NCI-H460 (cell line): Measurements from ENCODE around the gene FAM222B. TPM values are rescaled to one million over a fixed set of nuclear protein-coding genes. Genes with fewer than 3 reads are reported as not detected.
"Not testable (repeated sequence)": the region's sequence is repeated elsewhere in the genome, so short reads cannot be mapped to it uniquely, and the experiment has no call there.

ENCODE experiments used
- DNase-seq: peaks from one replicate; pipeline ENCODE4 v3.0.0-alpha.2; 2016; ENCODE audit warnings: low read depth; ENCODE audit errors: extremely low read depth
- total RNA-seq: library from RNA; depleted of rRNA; stranded (reverse); fragments of >200 nt; shearing (Covaris generic); gene quantifications from 2 replicates; pipeline ENCODE4 v1.2.3, GENCODE V29; 2014

FAM222B gene
- total RNA-seq, 1 experiment from 2014 or later, result 8.1 TPM

- no peak for DNase-seq
Measured at GRCh38 chr17:28873839-28874238, 31.2 kb upstream of the FAM222B start.

- DNase-seq, result no peak
Measured at GRCh38 chr17:28871056-28871579, 28.5 kb upstream of the FAM222B start.

GRCh38 chr17:28867276-28867675 lies 24.7 kb upstream of the FAM222B start:
- DNase-seq, result no peak

- no peak for DNase-seq
Measured at GRCh38 chr17:28865946-28866752, 23.6 kb upstream of the FAM222B start.

- DNase-seq, result no peak
Measured at GRCh38 chr17:28864991-28865849, 22.6 kb upstream of the FAM222B start.

- DNase-seq, result no peak
Measured at GRCh38 chr17:28863953-28864352, 21.4 kb upstream of the FAM222B start.

- DNase-seq, result no peak
Measured at GRCh38 chr17:28862561-28862960, 20.0 kb upstream of the FAM222B start.

GRCh38 chr17:28861393-28862203 lies 19.0 kb upstream of the FAM222B start:
- DNase-seq, result no peak

- DNase-seq, result no peak
Measured at GRCh38 chr17:28860363-28860808, 17.8 kb upstream of the FAM222B start.

- no peak for DNase-seq
Measured at GRCh38 chr17:28858801-28859355, 16.3 kb upstream of the FAM222B start.

- DNase-seq, result no peak
Measured at GRCh38 chr17:28857905-28858800, 15.6 kb upstream of the FAM222B start.

- no peak for DNase-seq
Measured at GRCh38 chr17:28856028-28856574, 13.5 kb upstream of the FAM222B start.

- DNase-seq, result no peak
Measured at GRCh38 chr17:28855336-28855679, 12.7 kb upstream of the FAM222B start.

- peak; percentile 82 for DNase-seq
Measured at GRCh38 chr17:28854457-28855335, 12.1 kb upstream of the FAM222B start, which contains the start of gene ERAL1. TSS of gene ERAL1 (plus strand) at chr17:28855016. CDS start at chr17:28855035, 19 bp downstream.

GRCh38 chr17:28853295-28853694 lies 10.7 kb upstream of the FAM222B start:
- DNase-seq, result no peak

GRCh38 chr17:28849281-28849680 lies 6.7 kb upstream of the FAM222B start:
- DNase-seq, result no peak

- not testable (repeated sequence) for DNase-seq
Measured at GRCh38 chr17:28848667-28849066, 6.1 kb upstream of the FAM222B start.

GRCh38 chr17:28846699-28847098 lies 4.1 kb upstream of the FAM222B start:
- not testable (repeated sequence) for DNase-seq
